Hepatocyte (in vitro differentiated cells): ENCODE measurements around the gene TRANK1. TPM values are rescaled to one million over a fixed set of nuclear protein-coding genes. Genes with fewer than 3 reads are reported as not detected.

Source experiments
- DNase-seq: peaks from one replicate; pipeline ENCODE4 v3.0.0-alpha.2; 2016; ENCODE audit warnings: low spot score
- H2AFZ ChIP-seq: fragments of 200-600 bp; sonication (generic); 2 replicates; pipeline ENCODE4 v1.6.0; 2016; ENCODE audit warnings: antibody characterized with exemption, mild to moderate bottlenecking
- H3K27ac ChIP-seq: fragments of 200-600 bp; sonication (generic); 2 replicates; pipeline ENCODE4 v1.5.1; 2016; ENCODE audit warnings: mild to moderate bottlenecking
- H3K27me3 ChIP-seq: fragments of 200-600 bp; sonication (generic); 2 replicates; pipeline ENCODE4 v1.6.1; 2016
- H3K36me3 ChIP-seq: fragments of 200-600 bp; sonication (generic); replicated peaks from 2 replicates; pipeline ENCODE4 v1.5.1; 2016; ENCODE audit warnings: low read depth; ENCODE audit not compliant: insufficient read depth
- H3K4me1 ChIP-seq: fragments of 200-600 bp; sonication (generic); 2 replicates; pipeline ENCODE4 v1.5.1; 2016; ENCODE audit warnings: mild to moderate bottlenecking, moderate library complexity; ENCODE audit not compliant: insufficient read depth
- H3K4me2 ChIP-seq: fragments of 200-600 bp; sonication (generic); 2 replicates; pipeline ENCODE4 v1.6.0; 2016
- H3K4me3 ChIP-seq: fragments of 200-600 bp; sonication (generic); 2 replicates; pipeline ENCODE4 v1.5.1; 2016; ENCODE audit warnings: mild to moderate bottlenecking
- H3K79me2 ChIP-seq: fragments of 200-600 bp; sonication (generic); 2 replicates; pipeline ENCODE4 v1.6.0; 2017; ENCODE audit warnings: mild to moderate bottlenecking
- H3K9me2 ChIP-seq: fragments of 200-600 bp; sonication (generic); replicated peaks from 2 replicates; pipeline ENCODE4 v1.6.0; 2017; ENCODE audit warnings: mild to moderate bottlenecking; ENCODE audit not compliant: insufficient read depth
- H3K9me3 ChIP-seq: fragments of 200-600 bp; sonication (generic); 2 replicates; pipeline ENCODE4 v1.5.1; 2016; ENCODE audit warnings: low read depth, mild to moderate bottlenecking
- H4K20me1 ChIP-seq: fragments of 200-600 bp; sonication (generic); 2 replicates; pipeline ENCODE4 v1.6.0; 2016; ENCODE audit warnings: mild to moderate bottlenecking; ENCODE audit not compliant: insufficient read depth, poor library complexity, severe bottlenecking
- EZH2 ChIP-seq: fragments of 200-600 bp; sonication (generic); IDR thresholded peaks from 2 replicates; pipeline ENCODE4 v1.6.1; 2016; ENCODE audit warnings: antibody characterized with exemption, mild to moderate bottlenecking, borderline replicate concordance
- EZH2phosphoT487 ChIP-seq: fragments of 200-600 bp; sonication (generic); IDR thresholded peaks from one replicate; pipeline ENCODE4 v1.6.1; 2018; ENCODE audit warnings: antibody characterized with exemption, mild to moderate bottlenecking, low read depth, moderate library complexity; ENCODE audit not compliant: unreplicated experiment, severe bottlenecking
- WGBS: methylation state at CpG from one replicate; pipeline ENCODE4 v1.1.6; 2016; ENCODE audit warnings: low lambda C conversion rate; ENCODE audit errors: missing lambda C conversion rate; 5-methylcytosine and 5-hydroxymethylcytosine counted together
- polyA plus RNA-seq: library from polyadenylated mRNA; unstranded; fragments of >200 nt; fragmentation: Nextera tagmentation; extraction: Ambion mirVana; gene quantifications from 2 replicates; pipeline ENCODE4 v1.2.1, GENCODE V29; 2016
- total RNA-seq: library from RNA; depleted of rRNA; stranded (reverse); fragments of >200 nt; gene quantifications from 2 replicates; pipeline ENCODE4 v1.2.3, GENCODE V29; 2014
- TF ChIP-seq, protein P1 (sequence below): fragments of 200-600 bp; sonication (generic); IDR thresholded peaks from 2 replicates; pipeline ENCODE4 v1.5.1; 2016; ENCODE audit warnings: antibody characterized with exemption, mild to moderate bottlenecking; ENCODE audit not compliant: poor library complexity

The TRANK1 gene
- total and polyA plus RNA-seq, 2 experiments from 2014 or later: 8.5 to 19.9 TPM

DNA sequence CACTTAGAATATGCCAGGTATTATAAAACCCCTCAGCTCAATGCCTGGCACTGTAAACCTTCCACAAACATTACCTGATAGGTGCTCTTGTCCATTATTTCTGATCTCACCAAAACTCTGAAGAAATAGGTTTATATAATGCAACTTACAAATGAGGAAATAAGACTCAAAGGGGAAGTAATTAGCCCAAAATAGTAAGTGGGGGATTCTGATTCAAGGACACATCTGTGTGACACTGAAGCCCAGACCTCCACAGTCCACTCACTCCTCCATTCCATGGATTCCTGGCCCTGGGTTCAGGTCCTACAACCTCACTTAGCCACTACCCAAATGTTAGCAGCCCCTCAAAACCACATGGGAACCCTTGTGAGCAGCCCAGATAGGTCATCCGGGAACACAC, 49.9 kb downstream of the TRANK1 start:
- Histone ChIP-seq H3K36me3 (no peaks in the 10 kb centered on the region), H2AFZ (no peak overlapping the region), H3K4me3 (no peak overlapping the region), H3K9me2 (no peaks in the 10 kb centered on the region), H4K20me1 (no peaks in the 10 kb centered on the region), H3K9me3 (no peaks in the 10 kb centered on the region), H3K27ac (no peak overlapping the region), H3K4me1 (no peaks in the 10 kb centered on the region), H3K79me2 (no peaks in the 10 kb centered on the region), H3K27me3 (no peaks in the 10 kb centered on the region), H3K4me2 (no peak overlapping the region)
- 100% methylated on average over 1 of the region's 1 CpG for WGBS
- TF ChIP-seq EZH2phosphoT487: no peak
- no peak for TF ChIP-seq EZH2
- TF ChIP-seq, protein P1, sequence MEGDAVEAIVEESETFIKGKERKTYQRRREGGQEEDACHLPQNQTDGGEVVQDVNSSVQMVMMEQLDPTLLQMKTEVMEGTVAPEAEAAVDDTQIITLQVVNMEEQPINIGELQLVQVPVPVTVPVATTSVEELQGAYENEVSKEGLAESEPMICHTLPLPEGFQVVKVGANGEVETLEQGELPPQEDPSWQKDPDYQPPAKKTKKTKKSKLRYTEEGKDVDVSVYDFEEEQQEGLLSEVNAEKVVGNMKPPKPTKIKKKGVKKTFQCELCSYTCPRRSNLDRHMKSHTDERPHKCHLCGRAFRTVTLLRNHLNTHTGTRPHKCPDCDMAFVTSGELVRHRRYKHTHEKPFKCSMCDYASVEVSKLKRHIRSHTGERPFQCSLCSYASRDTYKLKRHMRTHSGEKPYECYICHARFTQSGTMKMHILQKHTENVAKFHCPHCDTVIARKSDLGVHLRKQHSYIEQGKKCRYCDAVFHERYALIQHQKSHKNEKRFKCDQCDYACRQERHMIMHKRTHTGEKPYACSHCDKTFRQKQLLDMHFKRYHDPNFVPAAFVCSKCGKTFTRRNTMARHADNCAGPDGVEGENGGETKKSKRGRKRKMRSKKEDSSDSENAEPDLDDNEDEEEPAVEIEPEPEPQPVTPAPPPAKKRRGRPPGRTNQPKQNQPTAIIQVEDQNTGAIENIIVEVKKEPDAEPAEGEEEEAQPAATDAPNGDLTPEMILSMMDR: no peak
- DNase-seq: no peak

DNA sequence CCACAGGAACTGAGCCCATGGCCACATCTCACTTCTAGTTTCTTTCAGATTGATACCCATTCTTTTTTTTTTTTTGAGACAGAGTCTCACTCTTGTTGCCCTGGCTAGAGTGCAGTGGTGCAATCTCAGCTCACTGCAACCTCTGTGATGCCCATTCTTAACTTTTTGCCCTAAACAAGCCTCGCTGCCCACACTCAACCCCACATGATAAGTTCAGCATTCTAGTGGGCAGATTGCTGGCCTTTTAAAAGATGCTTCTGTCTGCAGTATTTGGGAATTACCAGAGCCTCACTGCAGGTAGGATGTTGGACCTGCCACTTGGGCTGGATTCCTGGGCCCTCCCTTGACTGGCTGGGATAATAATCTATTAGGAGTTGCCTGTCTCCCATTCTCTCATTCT, 51.0 kb downstream of the TRANK1 start:
- H2AFZ ChIP-seq: no peak overlapping the region
- H3K36me3 ChIP-seq: no peaks in the 10 kb centered on the region
- TF ChIP-seq, protein P1: no peak
- TF ChIP-seq EZH2: no peak
- TF ChIP-seq EZH2phosphoT487: no peak
- H3K79me2 ChIP-seq: no peaks in the 10 kb centered on the region
- H3K4me3 ChIP-seq: no peak overlapping the region
- no peaks in the 10 kb centered on the region for H3K27me3 ChIP-seq
- 91% methylated on average over 1 of the region's 1 CpG for WGBS
- no peak for DNase-seq
- H3K4me2 ChIP-seq: no peak overlapping the region
- H3K9me2 ChIP-seq: no peaks in the 10 kb centered on the region
- no peaks in the 10 kb centered on the region for H3K9me3 ChIP-seq
- H4K20me1 ChIP-seq: no peaks in the 10 kb centered on the region
- no peaks in the 10 kb centered on the region for H3K4me1 ChIP-seq
- H3K27ac ChIP-seq: peak overlapping the region; percentile 0

DNA sequence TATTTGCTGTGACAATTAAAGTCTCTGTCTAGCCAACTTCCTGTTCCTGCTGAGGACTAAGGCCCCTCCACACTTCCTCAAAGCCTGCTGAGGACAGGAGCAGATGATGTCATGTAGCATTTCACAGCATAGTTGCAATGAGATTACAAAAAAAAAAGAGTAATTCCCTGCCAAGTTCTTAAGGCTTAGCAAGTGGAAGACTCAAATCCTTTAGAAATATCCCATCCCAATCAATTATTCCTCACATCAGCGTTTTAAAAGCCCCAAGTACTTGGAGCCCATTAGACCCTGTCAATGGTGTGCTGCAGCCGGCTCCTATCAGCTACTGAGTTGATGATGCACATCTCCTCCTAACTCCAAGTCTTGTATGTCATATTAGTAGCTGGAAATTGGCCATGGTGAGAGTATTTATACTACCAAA, 51.7 kb downstream of the TRANK1 start:
- Histone ChIP-seq H3K36me3 (no peaks in the 10 kb centered on the region), H3K4me2 (no peak overlapping the region), H2AFZ (no peak overlapping the region), H3K79me2 (no peaks in the 10 kb centered on the region), H3K27me3 (no peaks in the 10 kb centered on the region), H3K4me3 (no peak overlapping the region), H4K20me1 (no peaks in the 10 kb centered on the region), H3K9me3 (no peaks in the 10 kb centered on the region), H3K9me2 (no peaks in the 10 kb centered on the region), H3K27ac (peak overlapping the region; percentile 44), H3K4me1 (no peaks in the 10 kb centered on the region)
- WGBS: 67% methylated on average over 2 of the region's 2 CpGs
- no peak for TF ChIP-seq EZH2phosphoT487
- no peak for TF ChIP-seq EZH2
- TF ChIP-seq, protein P1: no peak
- DNase-seq: peak; percentile 48
